ENCODE results near the gene WHAMM.

WHAMM gene

DNA sequence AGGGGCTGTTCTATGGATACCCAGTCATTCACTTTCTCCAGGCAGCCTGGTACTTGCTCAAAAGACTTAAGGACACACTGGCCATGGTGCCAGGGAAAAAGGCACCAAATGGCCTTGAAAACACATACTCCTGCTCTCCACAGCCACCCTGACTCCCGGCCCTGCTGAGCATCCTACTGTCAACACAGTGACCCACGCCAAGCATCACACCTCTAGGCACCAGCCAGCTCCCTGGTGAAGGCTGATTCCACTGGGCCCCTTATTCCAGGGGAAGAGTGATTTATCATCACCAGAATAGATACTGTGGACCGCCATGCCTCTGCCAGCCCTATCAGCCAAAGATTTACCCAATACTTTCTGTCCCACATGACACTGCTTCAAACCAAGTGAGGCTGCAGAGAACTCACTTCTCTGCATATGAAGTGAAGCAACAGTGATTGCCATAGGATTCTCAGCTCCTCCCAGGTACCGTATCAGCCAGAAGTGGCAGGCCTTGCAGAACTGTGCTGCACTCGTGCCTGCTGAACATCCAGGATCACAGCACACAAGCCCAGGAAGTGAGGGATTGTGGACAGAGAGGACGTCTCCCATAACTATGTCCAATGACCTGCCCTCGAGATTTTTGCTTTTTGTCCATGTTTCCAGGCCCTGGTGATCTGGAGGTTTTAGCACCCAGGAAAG is 63.7 kb downstream of the WHAMM start:
- TF ChIP-seq, protein P1, sequence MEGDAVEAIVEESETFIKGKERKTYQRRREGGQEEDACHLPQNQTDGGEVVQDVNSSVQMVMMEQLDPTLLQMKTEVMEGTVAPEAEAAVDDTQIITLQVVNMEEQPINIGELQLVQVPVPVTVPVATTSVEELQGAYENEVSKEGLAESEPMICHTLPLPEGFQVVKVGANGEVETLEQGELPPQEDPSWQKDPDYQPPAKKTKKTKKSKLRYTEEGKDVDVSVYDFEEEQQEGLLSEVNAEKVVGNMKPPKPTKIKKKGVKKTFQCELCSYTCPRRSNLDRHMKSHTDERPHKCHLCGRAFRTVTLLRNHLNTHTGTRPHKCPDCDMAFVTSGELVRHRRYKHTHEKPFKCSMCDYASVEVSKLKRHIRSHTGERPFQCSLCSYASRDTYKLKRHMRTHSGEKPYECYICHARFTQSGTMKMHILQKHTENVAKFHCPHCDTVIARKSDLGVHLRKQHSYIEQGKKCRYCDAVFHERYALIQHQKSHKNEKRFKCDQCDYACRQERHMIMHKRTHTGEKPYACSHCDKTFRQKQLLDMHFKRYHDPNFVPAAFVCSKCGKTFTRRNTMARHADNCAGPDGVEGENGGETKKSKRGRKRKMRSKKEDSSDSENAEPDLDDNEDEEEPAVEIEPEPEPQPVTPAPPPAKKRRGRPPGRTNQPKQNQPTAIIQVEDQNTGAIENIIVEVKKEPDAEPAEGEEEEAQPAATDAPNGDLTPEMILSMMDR (IDR thresholded peaks at IDR 0.05; ENCODE audit: extremely low read depth, missing control alignments): no peak
- DNase-seq (ENCODE audit: low spot score): no peak

DNA sequence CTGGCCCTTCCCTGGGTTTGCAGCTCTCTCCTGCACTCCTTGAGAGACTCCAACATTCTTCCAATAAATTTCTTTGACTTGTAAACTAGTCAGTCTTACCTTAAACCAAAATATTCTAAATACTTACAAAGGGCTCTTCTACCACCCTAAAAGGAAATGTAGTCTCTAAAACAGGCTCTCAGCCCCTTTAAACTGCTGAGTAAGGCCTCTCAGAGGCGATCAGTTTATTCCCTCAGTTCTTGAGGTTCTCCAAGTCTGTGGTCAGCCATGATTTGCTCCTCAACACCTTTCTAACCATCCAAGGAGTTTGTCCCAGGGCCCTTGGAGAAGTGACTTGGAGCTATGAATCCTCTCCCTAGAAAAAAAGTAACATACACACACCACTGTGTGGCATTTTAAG is 64.8 kb downstream of the WHAMM start:
- DNase-seq (ENCODE audit: low spot score): no peak
- TF ChIP-seq, protein P1 (IDR thresholded peaks at IDR 0.05; ENCODE audit: extremely low read depth, missing control alignments): no peak

DNA sequence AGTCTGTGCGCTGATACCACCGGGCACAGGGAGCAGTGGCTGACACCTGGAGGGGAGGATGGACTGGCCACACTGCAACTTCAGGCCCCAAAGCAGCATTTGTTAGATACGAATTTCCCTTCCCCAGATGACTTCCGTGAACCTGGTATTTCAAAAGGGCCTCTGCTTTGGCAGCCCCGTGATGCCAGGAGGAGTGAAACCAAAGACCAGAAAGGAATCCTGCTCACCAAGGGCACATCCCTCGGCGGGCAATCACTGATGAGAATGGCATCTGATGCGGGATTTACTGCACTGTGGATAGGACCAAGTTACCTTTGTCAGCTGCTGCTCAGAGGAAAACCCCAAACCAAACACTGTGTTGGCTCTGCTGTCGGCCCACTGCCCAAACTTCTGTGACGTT is 65.5 kb downstream of the WHAMM start:
- TF ChIP-seq, protein P1 (IDR thresholded peaks at IDR 0.05; ENCODE audit: extremely low read depth, missing control alignments): no peak

DNA sequence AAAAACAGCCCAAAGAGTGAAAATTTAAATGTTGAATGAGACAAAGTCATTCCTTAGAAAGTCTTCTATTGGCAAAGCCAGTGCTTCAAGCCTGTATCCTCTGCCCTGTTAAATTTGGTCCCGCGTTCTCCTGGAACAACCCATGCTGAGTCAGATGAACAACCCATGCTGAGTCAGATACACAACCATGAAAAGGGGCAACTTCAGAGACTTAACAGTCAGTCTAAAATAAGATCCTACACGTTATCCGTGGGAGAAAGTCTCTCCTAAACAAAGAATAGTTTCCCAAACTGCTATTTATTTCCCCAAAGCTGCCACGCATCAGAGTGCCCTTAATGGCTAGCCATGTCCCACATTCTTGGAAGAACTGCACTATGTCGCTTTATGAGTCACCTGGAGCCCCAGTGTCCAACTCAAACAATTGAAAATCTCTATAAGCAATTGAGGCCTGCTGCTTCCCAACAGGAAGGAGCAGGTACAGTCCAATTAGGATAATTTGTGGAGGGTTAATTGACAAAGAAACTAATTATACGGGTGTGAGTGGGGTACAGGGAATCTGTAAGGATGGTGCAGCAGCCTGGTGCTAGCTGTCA is 66.1 kb downstream of the WHAMM start:
- DNase-seq (ENCODE audit: low spot score): no peak
- TF ChIP-seq, protein P1 (IDR thresholded peaks at IDR 0.05; ENCODE audit: extremely low read depth, missing control alignments): no peak

More for the DNA sequence above, 65.5 kb downstream of the WHAMM start:
- no peak for DNase-seq (ENCODE audit: low spot score)

DNA sequence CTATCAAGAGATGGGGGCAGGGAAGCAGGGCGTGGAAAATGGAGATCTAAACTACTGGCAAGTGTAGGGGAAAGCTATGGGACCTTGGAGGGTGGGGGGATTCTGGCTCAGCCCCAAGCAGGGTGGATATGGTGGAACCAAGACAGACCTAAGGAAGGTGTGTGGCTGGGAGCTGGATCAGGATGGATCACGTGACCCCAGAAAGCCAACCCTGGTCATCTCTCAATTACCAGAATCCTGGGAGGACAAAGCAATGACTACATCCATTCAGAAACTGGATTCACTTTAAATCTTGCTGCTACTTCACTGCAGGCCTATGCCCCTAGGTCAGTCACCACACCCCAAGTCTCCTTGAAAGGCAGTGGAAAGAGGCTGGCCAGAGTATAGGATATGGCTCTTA is 68.4 kb downstream of the WHAMM start:
- TF ChIP-seq, protein P1 (IDR thresholded peaks at IDR 0.05; ENCODE audit: extremely low read depth, missing control alignments): no peak
- no peak for DNase-seq (ENCODE audit: low spot score)

DNA sequence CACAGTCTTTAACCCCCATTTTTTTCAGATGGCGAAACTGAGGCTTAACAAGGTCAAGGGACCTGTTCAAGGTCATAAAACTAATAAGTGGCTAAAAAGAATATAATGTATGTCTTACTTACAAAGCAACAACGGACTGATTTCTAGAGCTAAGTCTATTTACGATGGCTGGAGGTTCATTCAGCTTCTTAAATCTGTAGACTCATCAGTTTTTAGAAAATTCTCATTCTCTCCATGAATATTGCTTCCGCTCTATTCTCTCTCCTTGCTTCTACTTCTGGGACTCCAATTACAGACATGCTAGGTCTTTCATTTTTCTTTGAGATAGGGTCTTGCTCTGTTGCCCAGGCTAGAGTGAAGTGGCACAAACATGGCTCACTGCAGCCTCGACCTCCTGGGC is 68.9 kb downstream of the WHAMM start:
- no peak for DNase-seq (ENCODE audit: low spot score)
- TF ChIP-seq, protein P1 (IDR thresholded peaks at IDR 0.05; ENCODE audit: extremely low read depth, missing control alignments): no peak

DNA sequence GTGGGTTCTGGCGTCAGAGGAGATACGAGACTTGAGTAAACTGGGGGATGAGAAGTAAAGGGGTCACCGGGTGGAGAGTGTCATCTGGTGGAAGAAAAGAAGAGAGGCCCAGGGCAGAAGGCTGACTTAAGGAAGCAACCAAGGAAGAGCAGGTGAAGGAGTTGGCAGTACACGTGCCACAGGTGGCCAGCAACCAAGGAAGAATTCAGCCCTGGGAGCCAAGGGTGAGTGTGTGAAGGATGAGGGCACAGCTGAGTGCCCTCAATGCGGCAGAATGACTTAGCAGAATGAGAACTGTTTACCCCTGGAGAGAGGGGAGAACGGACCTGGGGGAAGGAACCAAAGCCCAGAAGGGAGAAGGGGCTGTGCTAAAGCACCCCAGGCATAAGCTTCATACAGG is 71.3 kb downstream of the WHAMM start:
- TF ChIP-seq, protein P1 (IDR thresholded peaks at IDR 0.05; ENCODE audit: extremely low read depth, missing control alignments): no peak
- no peak for DNase-seq (ENCODE audit: low spot score)
